H1 (cell line): Measurements from ENCODE around the gene EPHA3. TPM values are rescaled to one million over a fixed set of nuclear protein-coding genes. Genes with fewer than 3 reads are reported as not detected.

Experiments used
- CTCF ChIA-PET: fragments of 300-600 bp; sonication (Branson Sonifier 250); formaldehyde crosslinking; loops from one replicate; lab custom pipeline; 2021; ENCODE audit not compliant: partially characterized antibody; lab: Charles Lee
- POLR2A ChIA-PET: fragments of 300-600 bp; sonication (Branson Sonifier 250); formaldehyde crosslinking; loops from one replicate; lab custom pipeline; 2021; ENCODE audit warnings: inconsistent platforms; ENCODE audit not compliant: partially characterized antibody; lab: Charles Lee
- DNase-seq, 2 experiments: peaks; one replicate each; pipeline versions ENCODE4 v3.0.0 to v3.0.0-alpha.2; 2010 to 2022; ENCODE audit warnings: low spot score in 2 of 2, low read depth in 1 of 2, mixed read lengths in 1 of 2
- FAIRE-seq: peaks from 2 replicates; lab custom pipeline; 2011; peaks lifted over from hg19 to GRCh38; lab: Jason Lieb, UNC
- H2AFZ ChIP-seq: 2 replicates; pipeline ENCODE4 v1.8.1; 2012; ENCODE audit warnings: low read length, inconsistent platforms
- H2AK5ac ChIP-seq: 2 replicates; pipeline ENCODE4 v1.6.1; 2013; ENCODE audit warnings: low read depth, low read length
- H2BK120ac ChIP-seq: replicated peaks from 2 replicates; pipeline ENCODE3; 2013; ENCODE audit warnings: low read depth, low read length, inconsistent platforms
- H2BK12ac ChIP-seq: 2 replicates; pipeline ENCODE4 v1.6.1; 2013; ENCODE audit warnings: low read depth, low read length
- H2BK15ac ChIP-seq: 2 replicates; pipeline ENCODE4 v1.6.1; 2013; ENCODE audit warnings: low read length
- H2BK20ac ChIP-seq: 2 replicates; pipeline ENCODE4 v1.6.1; 2013; ENCODE audit warnings: low read length
- H2BK5ac ChIP-seq: 2 replicates; pipeline ENCODE4 v1.6.1; 2013; ENCODE audit warnings: low read depth, low read length
- H3K14ac ChIP-seq: 2 replicates; pipeline ENCODE4 v1.6.1; 2013; ENCODE audit warnings: inconsistent platforms; ENCODE audit not compliant: insufficient read length
- H3K18ac ChIP-seq: 2 replicates; pipeline ENCODE4 v1.6.1; 2013; ENCODE audit warnings: low read length; ENCODE audit errors: extremely low read depth
- H3K23ac ChIP-seq: 2 replicates; pipeline ENCODE4 v1.6.1; 2013; ENCODE audit warnings: inconsistent platforms; ENCODE audit not compliant: insufficient read length
- H3K23me2 ChIP-seq: 2 replicates; pipeline ENCODE4 v1.6.1; 2013; ENCODE audit warnings: low read depth, low read length
- H3K27ac ChIP-seq: 2 replicates; pipeline ENCODE4 v1.6.1; 2011; ENCODE audit warnings: low read depth, low read length, inconsistent platforms
- H3K27me3 ChIP-seq, 4 experiments: replicated peaks in 1 of 4; 1 replicate in 1 of 4; 2 replicates in 3 of 4; pipeline versions ENCODE4 v1.6.1 to v1.8.1; 2011 to 2013; ENCODE audit warnings: low read length in 3 of 4, mild to moderate bottlenecking in 3 of 4, inconsistent platforms in 2 of 4, mixed read lengths in 2 of 4, moderate library complexity in 1 of 4; ENCODE audit not compliant: control insufficient read depth in 3 of 4, insufficient read depth in 3 of 4; ENCODE audit errors: extremely low read depth in 1 of 4
- H3K36me3 ChIP-seq, 4 experiments: 2 replicates each; pipeline versions ENCODE4 v1.6.1 to v1.8.1; 2011 to 2013; ENCODE audit warnings: mild to moderate bottlenecking in 4 of 4, low read length in 3 of 4, moderate library complexity in 2 of 4, control low read depth in 1 of 4, inconsistent platforms in 1 of 4; ENCODE audit not compliant: insufficient read depth in 4 of 4, control insufficient read depth in 2 of 4
- H3K4ac ChIP-seq: replicated peaks from 2 replicates; pipeline ENCODE3; 2013; ENCODE audit warnings: low read length, low read depth, mixed read lengths, inconsistent platforms; ENCODE audit not compliant: insufficient read length
- H3K4me1 ChIP-seq, 4 experiments: replicated peaks in 1 of 4; 1 replicate in 1 of 4; 2 replicates in 3 of 4; pipeline versions ENCODE4 v1.6.1 to v1.8.1; 2011 to 2013; ENCODE audit warnings: low read length in 3 of 4, inconsistent platforms in 2 of 4, mixed read lengths in 1 of 4; ENCODE audit not compliant: insufficient read depth in 4 of 4, control insufficient read depth in 3 of 4
- H3K4me2 ChIP-seq, 2 experiments: 2 replicates each; pipeline versions ENCODE4 v1.6.1 to v1.8.1; 2011 to 2013; ENCODE audit warnings: low read depth in 2 of 2, low read length in 2 of 2, control low read depth in 1 of 2, inconsistent platforms in 1 of 2, mild to moderate bottlenecking in 1 of 2; ENCODE audit not compliant: insufficient read depth in 1 of 2
- H3K4me3 ChIP-seq, 4 experiments: fragments of 200-600, 300-600 bp in 1 of 4; sonication (generic), shearing (Covaris generic), sonication (Bioruptor Twin) in 1 of 4; 2 replicates each; pipeline versions ENCODE4 v1.5.1 to v1.8.1; 2011 to 2016; ENCODE audit warnings: low read length in 4 of 4, low read depth in 3 of 4, control low read depth in 2 of 4, inconsistent platforms in 2 of 4, mild to moderate bottlenecking in 2 of 4, mixed read lengths in 1 of 4, moderate library complexity in 1 of 4; ENCODE audit not compliant: insufficient read depth in 2 of 4; ENCODE audit errors: extremely low read depth in 1 of 4
- H3K56ac ChIP-seq: replicated peaks from 2 replicates; pipeline ENCODE3; 2013; ENCODE audit warnings: low read depth, mild to moderate bottlenecking, mixed read lengths, low read length, inconsistent platforms; ENCODE audit not compliant: insufficient read length
- H3K79me1 ChIP-seq: 2 replicates; pipeline ENCODE4 v1.6.1; 2013; ENCODE audit warnings: low read depth, low read length, control low read depth
- H3K79me2 ChIP-seq, 2 experiments: 2 replicates each; pipeline versions ENCODE4 v1.6.1 to v1.8.1; 2012 to 2013; ENCODE audit warnings: low read length in 2 of 2, mild to moderate bottlenecking in 2 of 2, inconsistent platforms in 1 of 2; ENCODE audit not compliant: insufficient read depth in 2 of 2, control insufficient read depth in 1 of 2
- H3K9ac ChIP-seq, 4 experiments: replicated peaks in 1 of 4; 1 replicate in 1 of 4; 2 replicates in 3 of 4; pipeline versions ENCODE4 v1.6.1 to v1.8.1; 2011 to 2013; ENCODE audit warnings: low read depth in 3 of 4, low read length in 3 of 4, control low read depth in 2 of 4, mild to moderate bottlenecking in 2 of 4, moderate library complexity in 2 of 4, inconsistent platforms in 1 of 4; ENCODE audit errors: extremely low read depth in 1 of 4
- H3K9me3 ChIP-seq, 2 experiments: 2 replicates each; pipeline versions ENCODE4 v1.6.1 to v1.8.1; 2012 to 2013; ENCODE audit warnings: mild to moderate bottlenecking in 2 of 2, moderate library complexity in 2 of 2, control low read depth in 1 of 2, inconsistent platforms in 1 of 2, low read depth in 1 of 2, low read length in 1 of 2, mixed read lengths in 1 of 2; ENCODE audit not compliant: insufficient read depth in 2 of 2
- H4K20me1 ChIP-seq, 2 experiments: replicated peaks in 1 of 2; 2 replicates each; pipeline versions ENCODE3 to v1.8.1; 2011 to 2013; ENCODE audit warnings: inconsistent platforms in 2 of 2, low read length in 2 of 2, mild to moderate bottlenecking in 1 of 2; ENCODE audit not compliant: insufficient read depth in 2 of 2, control insufficient read depth in 1 of 2
- H4K5ac ChIP-seq: 2 replicates; pipeline ENCODE4 v1.6.1; 2013; ENCODE audit warnings: low read length, low read depth, mixed read lengths, inconsistent platforms; ENCODE audit not compliant: insufficient read length
- H4K8ac ChIP-seq: 2 replicates; pipeline ENCODE4 v1.8.0; 2013; ENCODE audit warnings: mild to moderate bottlenecking, moderate library complexity, low read length, inconsistent platforms; ENCODE audit not compliant: insufficient read depth; ENCODE audit errors: extremely low read depth
- H4K91ac ChIP-seq: replicated peaks from 2 replicates; pipeline ENCODE3; 2013; ENCODE audit warnings: low read length, mixed read lengths, inconsistent platforms; ENCODE audit not compliant: insufficient read length
- EGR1 ChIP-seq: IDR thresholded peaks from 2 replicates; pipeline ENCODE4 v1.6.1; 2011; ENCODE audit warnings: low read depth, low read length, borderline replicate concordance
- FOSL1 ChIP-seq: IDR thresholded peaks from 2 replicates; pipeline ENCODE4 v1.6.1; 2011; ENCODE audit warnings: mild to moderate bottlenecking, low read depth, low read length, moderate library complexity; ENCODE audit not compliant: insufficient read depth
- HDAC6 ChIP-seq: IDR thresholded peaks from one replicate; pipeline ENCODE4 v1.7.1; 2012; ENCODE audit warnings: low read depth, mild to moderate bottlenecking, inconsistent platforms, low read length, moderate library complexity
- RBBP5 ChIP-seq: IDR thresholded peaks from 2 replicates; pipeline ENCODE4 v1.7.1; 2012; ENCODE audit warnings: low read depth, mild to moderate bottlenecking, inconsistent platforms, low read length, moderate library complexity, borderline replicate concordance
- RFX5 ChIP-seq: IDR thresholded peaks from 2 replicates; pipeline ENCODE4 v1.6.1; 2011; ENCODE audit warnings: low read depth, low read length, improper control_type of control experiment, borderline replicate concordance
- SIRT6 ChIP-seq: IDR thresholded peaks from one replicate; pipeline ENCODE4 v1.7.1; 2012; ENCODE audit warnings: low read length, inconsistent platforms
- SRF ChIP-seq: IDR thresholded peaks from 2 replicates; pipeline ENCODE4 v1.6.1; 2011; ENCODE audit warnings: mild to moderate bottlenecking, low read depth, low read length, moderate library complexity
- SUZ12 ChIP-seq: fragments of 200-600 bp; sonication (generic); IDR thresholded peaks from 2 replicates; pipeline ENCODE4 v1.6.1; 2012; ENCODE audit warnings: mild to moderate bottlenecking, inconsistent platforms, low read length, moderate library complexity, mixed read lengths
- TAF1 ChIP-seq: IDR thresholded peaks from 2 replicates; pipeline ENCODE4 v1.6.1; 2011; ENCODE audit warnings: mild to moderate bottlenecking, low read depth, low read length
- WGBS, 2 experiments: shearing (Covaris generic) in 1 of 2; methylation state at CpG; one replicate each; pipeline versions ENCODE4 v1.1.6 to v1.1.7; 2013 to 2015; ENCODE audit warnings: low lambda C conversion rate in 2 of 2, mixed read lengths in 2 of 2, inconsistent platforms in 1 of 2, low coverage in 1 of 2, missing lambda C conversion rate in 1 of 2; ENCODE audit not compliant: insufficient replicate concordance in 2 of 2, insufficient coverage in 1 of 2, insufficient read length in 1 of 2; ENCODE audit errors: extremely low coverage in 1 of 2, missing lambda C conversion rate in 1 of 2; 5-methylcytosine and 5-hydroxymethylcytosine counted together
- polyA plus RNA-seq, 7 experiments: library from polyadenylated mRNA; depleted of rRNA in 3 of 7; stranded (reverse) in 5 of 7; unstranded in 2 of 7; fragments of >200 nt in 5 of 7; fragments of 200-250 nt in 2 of 7; gene quantifications; 1 replicate in 5 of 7; 2 replicates in 1 of 7; 4 replicates in 1 of 7; pipeline versions ENCODE4 v1.2.1 to v1.2.3, GENCODE V29; 2011 to 2013; ENCODE audit warnings: missing spikeins in 2 of 7, mixed read lengths in 2 of 7
- total RNA-seq: library from RNA; stranded (reverse); fragmentation: NEBNext Ultra II Directional; extraction: Animal tissue kit (Norgen Biotek cat#: 25700); gene quantifications from 2 replicates; pipeline ENCODE4 v1.2.1, GENCODE V29; 2021

EPHA3 gene
- total and polyA plus RNA-seq, 2 of the 8 experiments (the other 6 are each of a cell fraction or from before 2014, with no cell fraction given): 0.09 to 0.22 TPM

- H3K9ac ChIP-seq: no peak overlapping the region
- H2AK5ac ChIP-seq: no peak overlapping the region
- CTCF ChIA-PET: no interaction called here
- no peaks in the 10 kb centered on the region for H3K4me1 ChIP-seq
- no peak overlapping the region for H4K8ac ChIP-seq
- no peak for TF ChIP-seq RFX5
- no peak for TF ChIP-seq SRF
- no peak for TF ChIP-seq SUZ12
- no peak for TF ChIP-seq TAF1
- TF ChIP-seq HDAC6: no peak
- no peak for TF ChIP-seq EGR1
- no peak for TF ChIP-seq RBBP5
- no peak for TF ChIP-seq SIRT6
- no peak for TF ChIP-seq FOSL1
- no peak overlapping the region for H2BK15ac ChIP-seq
- no peak overlapping the region for H3K56ac ChIP-seq
- POLR2A ChIA-PET: no interaction called here
- WGBS, 2 experiments: 92% methylated on average over 4 of the region's 4 CpGs; no CpG with 5 or more reads in 1 of the 2 experiments
- H3K4me2 ChIP-seq: no peak overlapping the region
- H3K14ac ChIP-seq: no peak overlapping the region
- H2BK20ac ChIP-seq: no peak overlapping the region
- no peak overlapping the region for H2BK5ac ChIP-seq
- H3K79me1 ChIP-seq: no peaks in the 10 kb centered on the region
- no peaks in the 10 kb centered on the region for H3K36me3 ChIP-seq
- FAIRE-seq: no peak
- no peak overlapping the region for H3K4me3 ChIP-seq
- H2AFZ ChIP-seq: 0 out of 2 replicates have a peak overlapping the region, but pooled peaks have one; percentile 27
- no peak overlapping the region for H4K91ac ChIP-seq
- H4K20me1 ChIP-seq: no peaks in the 10 kb centered on the region
- H2BK12ac ChIP-seq: no peak overlapping the region
- no peak overlapping the region for H3K23ac ChIP-seq
- H3K27ac ChIP-seq: no peak overlapping the region
- H4K5ac ChIP-seq: no peak overlapping the region
- H3K79me2 ChIP-seq: no peaks in the 10 kb centered on the region
- no peak overlapping the region for H3K18ac ChIP-seq
- no peak overlapping the region for H2BK120ac ChIP-seq
- no peak for DNase-seq
- no peak overlapping the region for H3K4ac ChIP-seq
- no peaks in the 10 kb centered on the region for H3K9me3 ChIP-seq
- H3K27me3 ChIP-seq: no peaks in the 10 kb centered on the region
- H3K23me2 ChIP-seq: no peaks in the 10 kb centered on the region
These were observed 333.0 kb downstream of the EPHA3 start for GRCh38 chr3:89440386-89440785.
